ENCODE results near the gene ABCC2. TPM values are rescaled to one million over a fixed set of nuclear protein-coding genes. Genes with fewer than 3 reads are reported as not detected.

ABCC2 gene
- total RNA-seq, 1 experiment from 2014 or later = 6.5 TPM

GRCh38 chr10:99793819-99794218 lies 11.4 kb downstream of the ABCC2 start:
- Histone ChIP-seq H3K27ac (ENCODE audit: low read length) (no peak overlapping the region), H3K36me3 (ENCODE audit: control insufficient read depth, insufficient read depth, low read length) (no peaks in the 10 kb centered on the region), H3K27me3 (ENCODE audit: control insufficient read depth, insufficient read depth, low read length) (no peaks in the 10 kb centered on the region), H3K4me1 (ENCODE audit: control insufficient read depth, insufficient read depth, low read length) (no peaks in the 10 kb centered on the region), H3K9me3 (ENCODE audit: control insufficient read depth, insufficient read depth, low read depth, low read length) (no peaks in the 10 kb centered on the region), H3K4me3 (ENCODE audit: low read depth in 2 of 2, low read length in 2 of 2) (no peak overlapping the region)
- ChIA-PET CTCF (no interaction called here), POLR2A (no interaction called here)
- DNase-seq (ENCODE audit: low read depth, low spot score) (no peak), ATAC-seq (no peak)
- TF ChIP-seq SIN3A (IDR thresholded peaks at IDR 0.05; ENCODE audit: borderline replicate concordance, insufficient read depth, low read depth, low read length) (no peak), REST (IDR thresholded peaks at IDR 0.05; ENCODE audit: insufficient read depth in 1 of 2, low read depth in 2 of 2, low read length in 1 of 2) (no peak), CTCF (IDR thresholded peaks at IDR 0.05) (no peak), POLR2AphosphoS5 (IDR thresholded peaks at IDR 0.05; ENCODE audit: low read depth, low read length) (no peak), TCF7L2 (IDR thresholded peaks at IDR 0.05; ENCODE audit: low read depth, low read length) (no peak)
- no TSS peak for BruUV-seq (replicated peaks)
- intact Hi-C loops (cut with micrococcal nuclease; ENCODE audit: unreplicated experiment) (no loop called here), in situ Hi-C loops (cut with HindIII; ENCODE audit: low pct_unique_long_range_greater_than_20kb, low sequenced_read_pairs) (no loop called here)

GRCh38 chr10:99796928-99797327 lies 14.5 kb downstream of the ABCC2 start:
- Histone ChIP-seq H3K9me3 (ENCODE audit: control insufficient read depth, insufficient read depth, low read depth, low read length) (no peaks in the 10 kb centered on the region), H3K36me3 (ENCODE audit: control insufficient read depth, insufficient read depth, low read length) (no peaks in the 10 kb centered on the region), H3K27ac (ENCODE audit: low read length) (no peak overlapping the region), H3K4me3 (ENCODE audit: low read depth in 2 of 2, low read length in 2 of 2) (no peak overlapping the region), H3K4me1 (ENCODE audit: control insufficient read depth, insufficient read depth, low read length) (no peaks in the 10 kb centered on the region), H3K27me3 (ENCODE audit: control insufficient read depth, insufficient read depth, low read length) (no peaks in the 10 kb centered on the region)
- ChIA-PET CTCF (interaction anchor here (0.6 kb wide), 1 partner anchor 10 kb away, joined by 9 read pairs; no protein-coding TSS in a partner anchor), POLR2A (no interaction called here)
- TF ChIP-seq SIN3A (IDR thresholded peaks at IDR 0.05; ENCODE audit: borderline replicate concordance, insufficient read depth, low read depth, low read length) = no peak
- no peak for TF ChIP-seq POLR2AphosphoS5 (IDR thresholded peaks at IDR 0.05; ENCODE audit: low read depth, low read length)
- no peak for TF ChIP-seq REST (IDR thresholded peaks at IDR 0.05; ENCODE audit: insufficient read depth in 1 of 2, low read depth in 2 of 2, low read length in 1 of 2)
- no peak for TF ChIP-seq TCF7L2 (IDR thresholded peaks at IDR 0.05; ENCODE audit: low read depth, low read length)
- TF ChIP-seq CTCF (IDR thresholded peaks at IDR 0.05) = no peak
- intact Hi-C loops (cut with micrococcal nuclease; ENCODE audit: unreplicated experiment) (no loop called here), in situ Hi-C loops (cut with HindIII; ENCODE audit: low pct_unique_long_range_greater_than_20kb, low sequenced_read_pairs) (no loop called here)
- ATAC-seq (no peak), DNase-seq (ENCODE audit: low read depth, low spot score) (no peak)
- no TSS peak for BruUV-seq (replicated peaks)
